ENCODE data around the gene NRG3. TPM values are rescaled to one million over a fixed set of nuclear protein-coding genes. Genes with fewer than 3 reads are reported as not detected.

NRG3 gene
- total RNA-seq, 1 experiment from 2014 or later = 0.08 TPM

DNA sequence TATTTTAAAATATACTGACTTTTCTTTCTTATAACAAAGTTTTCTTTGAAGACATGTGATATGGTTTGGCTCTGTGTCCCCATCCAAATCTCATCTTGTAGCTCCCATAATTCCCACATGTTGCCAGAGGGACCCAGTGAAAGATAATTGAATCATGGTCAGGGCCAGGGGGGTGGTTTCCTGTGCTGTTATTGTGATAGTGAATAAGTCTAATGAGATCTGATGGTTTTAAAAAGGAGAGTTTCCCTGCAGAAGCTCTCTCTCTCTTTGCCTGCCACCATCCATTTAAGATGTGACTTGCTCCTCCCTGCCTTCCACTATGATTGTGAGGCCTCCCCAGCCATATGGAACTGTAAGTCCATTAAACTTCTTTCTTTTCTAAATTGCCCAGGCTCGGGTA, 768.1 kb downstream of the NRG3 start:
- no peak for ATAC-seq
- Histone ChIP-seq H3K9me3 (ENCODE audit: control insufficient read depth, insufficient read depth, low read depth, low read length) (no peaks in the 10 kb centered on the region), H3K4me1 (ENCODE audit: control insufficient read depth, insufficient read depth, low read length) (no peaks in the 10 kb centered on the region), H3K27ac (ENCODE audit: low read length) (no peak overlapping the region), H3K4me3 (ENCODE audit: low read depth in 2 of 2, low read length in 2 of 2) (no peak overlapping the region), H3K36me3 (ENCODE audit: control insufficient read depth, insufficient read depth, low read length) (no peaks in the 10 kb centered on the region), H3K27me3 (ENCODE audit: control insufficient read depth, insufficient read depth, low read length) (no peaks in the 10 kb centered on the region)
- in situ Hi-C loops (cut with HindIII; ENCODE audit: low pct_unique_long_range_greater_than_20kb, low sequenced_read_pairs) (no loop called here), intact Hi-C loops (cut with micrococcal nuclease; ENCODE audit: unreplicated experiment) (no loop called here)
- ChIA-PET CTCF (no interaction called here), POLR2A (no interaction called here)
- DNase-seq (ENCODE audit: low read depth, low spot score) = no peak
- BruUV-seq (replicated peaks) = no TSS peak
- TF ChIP-seq, protein P1, sequence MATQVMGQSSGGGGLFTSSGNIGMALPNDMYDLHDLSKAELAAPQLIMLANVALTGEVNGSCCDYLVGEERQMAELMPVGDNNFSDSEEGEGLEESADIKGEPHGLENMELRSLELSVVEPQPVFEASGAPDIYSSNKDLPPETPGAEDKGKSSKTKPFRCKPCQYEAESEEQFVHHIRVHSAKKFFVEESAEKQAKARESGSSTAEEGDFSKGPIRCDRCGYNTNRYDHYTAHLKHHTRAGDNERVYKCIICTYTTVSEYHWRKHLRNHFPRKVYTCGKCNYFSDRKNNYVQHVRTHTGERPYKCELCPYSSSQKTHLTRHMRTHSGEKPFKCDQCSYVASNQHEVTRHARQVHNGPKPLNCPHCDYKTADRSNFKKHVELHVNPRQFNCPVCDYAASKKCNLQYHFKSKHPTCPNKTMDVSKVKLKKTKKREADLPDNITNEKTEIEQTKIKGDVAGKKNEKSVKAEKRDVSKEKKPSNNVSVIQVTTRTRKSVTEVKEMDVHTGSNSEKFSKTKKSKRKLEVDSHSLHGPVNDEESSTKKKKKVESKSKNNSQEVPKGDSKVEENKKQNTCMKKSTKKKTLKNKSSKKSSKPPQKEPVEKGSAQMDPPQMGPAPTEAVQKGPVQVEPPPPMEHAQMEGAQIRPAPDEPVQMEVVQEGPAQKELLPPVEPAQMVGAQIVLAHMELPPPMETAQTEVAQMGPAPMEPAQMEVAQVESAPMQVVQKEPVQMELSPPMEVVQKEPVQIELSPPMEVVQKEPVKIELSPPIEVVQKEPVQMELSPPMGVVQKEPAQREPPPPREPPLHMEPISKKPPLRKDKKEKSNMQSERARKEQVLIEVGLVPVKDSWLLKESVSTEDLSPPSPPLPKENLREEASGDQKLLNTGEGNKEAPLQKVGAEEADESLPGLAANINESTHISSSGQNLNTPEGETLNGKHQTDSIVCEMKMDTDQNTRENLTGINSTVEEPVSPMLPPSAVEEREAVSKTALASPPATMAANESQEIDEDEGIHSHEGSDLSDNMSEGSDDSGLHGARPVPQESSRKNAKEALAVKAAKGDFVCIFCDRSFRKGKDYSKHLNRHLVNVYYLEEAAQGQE (IDR thresholded peaks at IDR 0.05; ENCODE audit: insufficient read depth in 1 of 2, low read depth in 2 of 2, low read length in 1 of 2) = no peak
- TF ChIP-seq POLR2AphosphoS5 (IDR thresholded peaks at IDR 0.05; ENCODE audit: low read depth, low read length) = no peak

DNA sequence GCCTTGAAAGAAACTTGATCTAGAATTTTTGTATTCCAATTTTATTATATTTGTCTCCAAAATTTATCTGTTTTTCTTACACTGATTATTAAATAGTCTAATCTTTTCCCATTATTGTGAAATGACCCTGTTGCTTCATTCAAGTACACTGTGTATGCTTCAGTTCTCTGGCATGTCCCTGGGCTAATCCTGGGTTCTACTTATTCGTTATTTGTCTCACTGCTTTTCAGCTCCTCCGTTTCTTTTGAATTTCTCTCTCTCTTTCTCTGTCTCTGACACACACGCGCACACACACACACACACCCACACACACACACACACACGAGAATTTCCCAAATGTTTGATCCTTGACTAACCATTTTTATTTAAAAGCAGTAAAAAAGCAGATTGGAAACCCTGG, 768.6 kb downstream of the NRG3 start:
- no peaks in the 10 kb centered on the region for H3K4me1 ChIP-seq (ENCODE audit: control insufficient read depth, insufficient read depth, low read length)
- H3K9me3 ChIP-seq (ENCODE audit: control insufficient read depth, insufficient read depth, low read depth, low read length) = no peaks in the 10 kb centered on the region
- no peaks in the 10 kb centered on the region for H3K36me3 ChIP-seq (ENCODE audit: control insufficient read depth, insufficient read depth, low read length)
- intact Hi-C loops (cut with micrococcal nuclease; ENCODE audit: unreplicated experiment) (no loop called here), in situ Hi-C loops (cut with HindIII; ENCODE audit: low pct_unique_long_range_greater_than_20kb, low sequenced_read_pairs) (no loop called here)
- no peak overlapping the region for H3K27ac ChIP-seq (ENCODE audit: low read length)
- no peaks in the 10 kb centered on the region for H3K27me3 ChIP-seq (ENCODE audit: control insufficient read depth, insufficient read depth, low read length)
- POLR2A ChIA-PET = no interaction called here
- DNase-seq (ENCODE audit: low read depth, low spot score) (no peak), ATAC-seq (no peak)
- TF ChIP-seq, protein P2, sequence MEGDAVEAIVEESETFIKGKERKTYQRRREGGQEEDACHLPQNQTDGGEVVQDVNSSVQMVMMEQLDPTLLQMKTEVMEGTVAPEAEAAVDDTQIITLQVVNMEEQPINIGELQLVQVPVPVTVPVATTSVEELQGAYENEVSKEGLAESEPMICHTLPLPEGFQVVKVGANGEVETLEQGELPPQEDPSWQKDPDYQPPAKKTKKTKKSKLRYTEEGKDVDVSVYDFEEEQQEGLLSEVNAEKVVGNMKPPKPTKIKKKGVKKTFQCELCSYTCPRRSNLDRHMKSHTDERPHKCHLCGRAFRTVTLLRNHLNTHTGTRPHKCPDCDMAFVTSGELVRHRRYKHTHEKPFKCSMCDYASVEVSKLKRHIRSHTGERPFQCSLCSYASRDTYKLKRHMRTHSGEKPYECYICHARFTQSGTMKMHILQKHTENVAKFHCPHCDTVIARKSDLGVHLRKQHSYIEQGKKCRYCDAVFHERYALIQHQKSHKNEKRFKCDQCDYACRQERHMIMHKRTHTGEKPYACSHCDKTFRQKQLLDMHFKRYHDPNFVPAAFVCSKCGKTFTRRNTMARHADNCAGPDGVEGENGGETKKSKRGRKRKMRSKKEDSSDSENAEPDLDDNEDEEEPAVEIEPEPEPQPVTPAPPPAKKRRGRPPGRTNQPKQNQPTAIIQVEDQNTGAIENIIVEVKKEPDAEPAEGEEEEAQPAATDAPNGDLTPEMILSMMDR (IDR thresholded peaks at IDR 0.05) = no peak
- TF ChIP-seq TCF7L2 (IDR thresholded peaks at IDR 0.05; ENCODE audit: low read depth, low read length) = no peak
- no peak for TF ChIP-seq SIN3A (IDR thresholded peaks at IDR 0.05; ENCODE audit: borderline replicate concordance, insufficient read depth, low read depth, low read length)
- TF ChIP-seq, protein P1 (IDR thresholded peaks at IDR 0.05; ENCODE audit: insufficient read depth in 1 of 2, low read depth in 2 of 2, low read length in 1 of 2) = no peak
- no peak for TF ChIP-seq POLR2AphosphoS5 (IDR thresholded peaks at IDR 0.05; ENCODE audit: low read depth, low read length)
- BruUV-seq (replicated peaks) = no TSS peak
- no peak overlapping the region for H3K4me3 ChIP-seq (ENCODE audit: low read depth in 2 of 2, low read length in 2 of 2)
- CTCF ChIA-PET = no interaction called here

Data from Panc1 (cell line).